Measurements from ENCODE around the gene KCNAB3. TPM values are rescaled to one million over a fixed set of nuclear protein-coding genes. Genes with fewer than 3 reads are reported as not detected.

The KCNAB3 gene
- total RNA-seq, result 0.18 TPM in 1 of 2 replicates, not detected in the other

DNA sequence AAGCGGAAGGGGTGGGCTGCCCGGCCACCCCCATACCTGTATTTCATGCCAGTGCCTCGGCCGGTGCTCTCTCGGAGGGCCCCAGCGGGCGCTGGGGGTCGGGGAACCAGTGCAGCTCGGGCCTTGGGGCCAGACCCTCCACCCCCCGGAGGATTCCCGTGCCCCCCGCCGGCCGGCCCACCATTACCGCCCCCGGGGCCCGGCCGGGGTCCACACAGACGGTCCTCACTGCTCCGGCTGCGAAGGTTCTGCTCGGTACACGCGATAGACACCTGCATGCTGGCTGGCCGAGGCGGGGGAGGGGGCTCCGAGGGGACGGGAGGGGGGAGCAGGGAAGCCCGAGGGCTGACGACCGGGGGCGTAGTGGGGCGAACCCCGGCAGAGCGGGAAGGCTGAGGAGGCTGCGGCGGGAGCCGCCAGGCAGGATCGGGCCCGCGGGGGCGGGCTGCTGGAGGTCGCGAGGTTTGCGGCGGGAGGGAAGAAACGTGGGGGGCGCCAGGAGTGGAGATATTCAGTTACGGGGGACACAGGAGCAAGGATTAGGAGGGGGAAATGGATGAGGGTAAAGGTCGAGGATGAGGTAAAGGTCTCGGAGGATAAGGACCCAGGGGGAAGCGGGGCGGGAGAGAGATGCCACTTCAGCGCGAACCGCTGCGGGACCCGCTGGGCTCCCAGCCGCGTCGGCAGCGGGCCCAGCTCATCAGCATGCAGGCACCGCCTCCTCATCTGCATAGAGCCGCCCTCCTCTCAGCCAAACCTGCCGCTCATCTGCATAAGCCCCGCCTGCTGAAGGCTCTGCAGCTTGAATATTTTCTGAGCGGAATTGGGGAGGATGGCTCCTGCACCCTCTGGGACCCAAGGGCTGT, at the start of gene KCNAB3:
Gene KCNAB3 (minus strand): TSS at position 699 of the 866 bp plus-strand sequence. CDS start 421 bp downstream, at position 278.

DNA sequence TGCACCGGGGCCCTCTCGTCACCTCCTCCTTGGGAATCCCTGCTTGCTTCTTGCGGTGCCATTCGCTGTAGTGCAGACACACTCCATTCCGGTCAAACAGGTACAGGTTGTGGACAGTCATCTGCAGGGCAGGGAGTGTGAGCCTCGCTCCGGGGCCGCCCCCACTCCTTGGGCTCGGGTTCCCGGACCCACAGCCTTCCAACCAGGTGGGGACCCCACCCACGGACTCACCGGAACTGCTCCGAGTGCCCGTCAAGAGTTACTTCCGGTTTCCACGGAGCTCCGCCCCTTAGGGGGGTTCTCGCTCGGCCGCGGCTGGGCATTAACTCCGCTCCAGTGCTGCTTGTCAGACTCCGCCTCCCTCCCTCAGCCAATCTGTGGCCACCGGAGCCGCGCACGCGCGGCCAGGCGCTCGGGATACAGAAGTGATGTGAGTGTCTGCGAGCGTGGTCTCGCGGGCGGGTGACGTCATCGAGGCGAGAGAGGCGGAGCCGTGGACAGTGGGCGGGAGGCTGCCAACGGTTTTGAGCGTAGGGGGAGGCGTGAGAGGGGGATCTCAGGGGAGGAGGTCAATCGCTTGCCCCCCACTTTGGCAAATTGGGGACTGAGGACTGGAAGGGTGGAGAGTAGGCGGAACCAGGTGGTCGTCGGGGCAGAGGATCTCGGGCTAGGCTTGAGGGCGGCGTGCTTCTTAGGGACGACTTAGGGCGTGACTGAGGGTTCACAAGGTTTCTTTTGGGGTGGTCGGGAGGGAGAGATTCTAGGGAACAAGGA, 2.2 kb upstream of the KCNAB3 start, which contains the start of the genes CNTROB and TRAPPC1:
Gene CNTROB (plus strand): TSS at position 498 of the 774 bp plus-strand sequence. CDS start 874 bp downstream, outside the sequence.
Gene TRAPPC1 (minus strand): TSS at position 238 of the 774 bp plus-strand sequence. CDS start 117 bp downstream, at position 121.

DNA sequence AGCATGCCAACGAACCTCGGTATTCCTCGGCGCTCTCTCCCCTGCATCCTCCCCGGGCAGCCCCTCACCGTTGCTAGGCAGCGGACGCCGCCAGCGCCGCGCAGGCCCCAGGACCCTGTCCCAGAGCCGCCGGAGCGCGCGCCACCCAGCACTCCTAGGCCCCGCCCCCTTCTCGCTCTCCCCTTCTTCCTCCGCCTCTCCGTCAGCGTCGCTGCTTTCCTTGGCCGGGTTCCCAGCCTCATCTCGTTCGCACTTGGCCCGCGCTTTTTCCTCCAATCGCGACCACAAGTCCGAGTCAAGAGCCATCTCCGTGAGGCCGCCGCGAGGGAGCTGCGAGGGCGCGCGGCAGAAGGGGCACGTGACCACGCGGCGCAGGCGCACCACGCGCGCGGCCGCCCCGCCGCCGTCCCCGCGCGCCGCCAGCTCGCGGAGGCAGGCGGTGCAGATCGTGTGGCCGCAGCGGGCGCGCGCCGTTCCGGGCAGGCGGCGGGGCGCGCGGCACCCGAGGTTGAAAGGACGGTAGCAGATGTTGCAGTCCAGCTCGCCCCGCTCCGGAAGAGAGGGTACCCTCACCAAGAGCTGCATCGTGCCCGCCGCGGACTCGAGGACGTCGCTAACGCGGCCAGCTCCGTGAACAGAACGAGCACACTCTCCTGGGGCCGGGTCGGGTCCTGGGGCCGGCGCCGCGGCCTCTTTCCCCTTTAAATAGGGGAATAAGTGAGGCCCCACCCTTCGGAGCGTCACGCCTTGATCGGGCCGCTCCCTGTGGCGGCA, 13.9 kb downstream of the KCNAB3 start, which contains the start of gene RNF227:
Gene RNF227 (minus strand): TSS at position 679 of the 774 bp plus-strand sequence. CDS start 94 bp downstream, at position 585.

DNA sequence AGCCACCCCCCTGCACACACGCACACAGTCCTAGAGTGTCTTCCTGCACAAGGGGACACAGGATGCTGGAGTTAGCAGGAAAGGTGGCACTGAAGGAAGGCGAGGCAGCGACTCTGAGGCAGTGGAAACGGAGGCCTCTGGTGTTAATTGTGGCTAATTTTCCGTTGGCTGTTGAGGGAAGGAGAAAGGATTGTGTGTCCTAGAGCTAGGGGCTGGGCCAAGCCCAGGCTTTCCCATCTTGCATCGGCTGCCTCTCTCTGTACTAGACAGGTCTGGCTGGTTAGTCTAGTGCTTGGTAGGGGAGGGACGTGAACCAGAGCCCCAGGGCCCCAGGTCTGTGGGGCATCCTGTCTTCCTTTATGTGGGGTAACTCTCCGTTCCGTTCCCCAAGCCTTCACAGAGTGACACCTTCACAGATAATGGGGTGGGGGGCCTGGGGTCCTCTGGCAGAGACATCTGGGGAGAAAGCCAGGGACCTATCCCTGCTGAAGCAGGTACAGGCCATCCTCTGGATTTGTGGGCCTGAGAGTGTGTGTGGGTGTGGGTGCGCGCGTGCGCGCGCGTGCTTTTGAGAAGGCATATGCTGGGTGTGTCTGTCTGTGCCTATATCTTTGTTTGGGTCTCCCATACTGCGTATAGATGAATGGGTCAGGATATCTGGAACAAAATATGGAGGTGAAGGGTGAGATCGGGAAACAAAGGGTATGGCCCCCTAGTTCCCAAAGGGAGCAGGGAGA, 41.3 kb downstream of the KCNAB3 start, which contains the start of gene CHD3:
Gene CHD3 (plus strand): TSS at position 606 of the 737 bp plus-strand sequence. CDS start 212 bp downstream, outside the sequence.

Other genes starting within 250 kb of the KCNAB3 start
- 42.1 and 51.4 TPM in 2 replicates for gene TP53, start 242.4 kb downstream of the KCNAB3 start, total RNA-seq
- gene WRAP53, start 241.4 kb downstream of the KCNAB3 start, total RNA-seq, result 4.7 and 7.9 TPM in 2 replicates
- 6.6 and 7.0 TPM in 2 replicates for gene EFNB3, start 224.7 kb downstream of the KCNAB3 start, total RNA-seq
- gene DNAH2, start 212.1 kb downstream of the KCNAB3 start, total RNA-seq, result 2.3 and 6.3 TPM in 2 replicates
- 3.2 and 7.6 TPM in 2 replicates for gene KDM6B, start 95.6 kb downstream of the KCNAB3 start, total RNA-seq
- 0.72 TPM in 1 of 2 replicates, not detected in the other for gene TMEM88, start 74.8 kb downstream of the KCNAB3 start, total RNA-seq
- 110 and 113 TPM in 2 replicates for gene NAA38, start 72.3 kb downstream of the KCNAB3 start, total RNA-seq
- gene CYB5D1, start 71.9 kb downstream of the KCNAB3 start, total RNA-seq, result 7.6 and 8.1 TPM in 2 replicates
- gene CHD3, start 41.1 kb downstream of the KCNAB3 start, total RNA-seq, result 64.0 and 75.8 TPM in 2 replicates
- 0.72 and 1.1 TPM in 2 replicates for gene RNF227, start 13.6 kb downstream of the KCNAB3 start, total RNA-seq
- 33.4 and 51.2 TPM in 2 replicates for gene TRAPPC1, start 2.1 kb upstream of the KCNAB3 start, total RNA-seq
- 15.0 and 24.1 TPM in 2 replicates for gene CNTROB, start 2.4 kb upstream of the KCNAB3 start, total RNA-seq
- gene GUCY2D, start 72.8 kb upstream of the KCNAB3 start, total RNA-seq, result not detected in 2 replicates
- gene ALOX15B, start 109.2 kb upstream of the KCNAB3 start, total RNA-seq, result 0.16 and 0.36 TPM in 2 replicates
- not detected in 2 replicates for gene ALOX12B, start 157.9 kb upstream of the KCNAB3 start, total RNA-seq
- not detected in 2 replicates for gene ALOXE3, start 188.7 kb upstream of the KCNAB3 start, total RNA-seq
- gene HES7, start 194.2 kb upstream of the KCNAB3 start, total RNA-seq, result not detected in 2 replicates
- 30.0 and 61.0 TPM in 2 replicates for gene PER1, start 222.5 kb upstream of the KCNAB3 start, total RNA-seq
- gene VAMP2, start 233.1 kb upstream of the KCNAB3 start, total RNA-seq, result 3.9 and 8.5 TPM in 2 replicates
- gene TMEM107, start 246.5 kb upstream of the KCNAB3 start, total RNA-seq, result 16.8 and 24.0 TPM in 2 replicates